HEK293 (cell line): ENCODE data around the gene RGL3.

Experiments used
- CTCF ChIA-PET: fragments of 350-600 bp; formaldehyde crosslinking; extraction: SDS; loops from one replicate; lab custom pipeline; 2021; ENCODE audit warnings: antibody characterized with exemption; lab: Yijun Ruan, JAX
- POLR2A ChIA-PET: fragments of 300-600 bp; formaldehyde crosslinking; extraction: SDS; loops from one replicate; lab custom pipeline; 2020; ENCODE audit warnings: antibody characterized with exemption, inconsistent platforms; lab: Yijun Ruan, JAX
- H3K27ac ChIP-seq: fragments of 200-500 bp; sonication (Bioruptor generic); 2 replicates; pipeline ENCODE4 v1.5.1; 2014; ENCODE audit warnings: low read depth, low read length, control low read depth, inconsistent platforms; ENCODE audit errors: extremely low read depth
- H3K36me3 ChIP-seq, 2 experiments: fragments of 200-500 bp in 1 of 2; sonication (Bioruptor generic) in 1 of 2; 1 replicate in 1 of 2; 2 replicates in 1 of 2; pipeline ENCODE4 v1.5.1; 2014 to 2017; ENCODE audit warnings: inconsistent platforms in 2 of 2, low read length in 2 of 2; ENCODE audit not compliant: control insufficient read depth in 2 of 2, insufficient read depth in 1 of 2
- H3K4me1 ChIP-seq: fragments of 200-500 bp; sonication (Bioruptor generic); 2 replicates; pipeline ENCODE4 v1.5.1; 2014; ENCODE audit warnings: mild to moderate bottlenecking, low read length, inconsistent platforms; ENCODE audit not compliant: control insufficient read depth, insufficient read depth
- H3K4me3 ChIP-seq: 2 replicates; pipeline ENCODE4 v1.5.1; 2011; ENCODE audit warnings: low read depth, mild to moderate bottlenecking, control low read depth, low read length, moderate library complexity
- H3K9me3 ChIP-seq: fragments of 200-500 bp; sonication (Bioruptor generic); 2 replicates; pipeline ENCODE4 v1.5.1; 2014; ENCODE audit warnings: low read depth, low read length, inconsistent platforms; ENCODE audit not compliant: control insufficient read depth, insufficient read depth
- KLF1 ChIP-seq: fragments of 450-650 bp; formaldehyde crosslinking; IDR thresholded peaks from 2 replicates; pipeline ENCODE4 v1.5.1; 2016; ENCODE audit warnings: missing biosample characterization, missing genetic modification characterization
- KLF8 ChIP-seq: fragments of 450-650 bp; formaldehyde crosslinking; IDR thresholded peaks from 2 replicates; pipeline ENCODE4 v1.5.1; 2016; ENCODE audit warnings: missing biosample characterization, missing genetic modification characterization
- MYNN ChIP-seq: fragments of 450-650 bp; formaldehyde crosslinking; IDR thresholded peaks from 2 replicates; pipeline ENCODE4 v1.5.1; 2016; ENCODE audit warnings: missing biosample characterization, missing genetic modification characterization, borderline replicate concordance
- PRDM1 ChIP-seq: fragments of 450-650 bp; formaldehyde crosslinking; IDR thresholded peaks from 2 replicates; pipeline ENCODE4; 2016; ENCODE audit warnings: missing biosample characterization, missing genetic modification characterization
- TCF7L2 ChIP-seq: IDR thresholded peaks from 2 replicates; pipeline ENCODE4 v1.6.1; 2011; ENCODE audit warnings: low read depth, mild to moderate bottlenecking, inconsistent platforms, low read length, moderate library complexity, borderline replicate concordance
- ZBTB17 ChIP-seq: fragments of 450-650 bp; formaldehyde crosslinking; IDR thresholded peaks from 2 replicates; pipeline ENCODE4 v1.5.1; 2016; ENCODE audit warnings: missing biosample characterization, missing genetic modification characterization
- ZNF112 ChIP-seq: fragments of 450-650 bp; formaldehyde crosslinking; IDR thresholded peaks from 2 replicates; pipeline ENCODE4 v1.5.0; 2017; ENCODE audit warnings: missing biosample characterization, missing genetic modification characterization
- ZNF324 ChIP-seq: fragments of 450-650 bp; formaldehyde crosslinking; IDR thresholded peaks from 2 replicates; pipeline ENCODE4 v1.5.1; 2016; ENCODE audit warnings: missing biosample characterization, missing genetic modification characterization
- ZNF335 ChIP-seq: fragments of 450-650 bp; formaldehyde crosslinking; conservative IDR thresholded peaks from 2 replicates; pipeline ENCODE4 v1.5.1; 2016; ENCODE audit warnings: missing biosample characterization, missing genetic modification characterization
- ZNF501 ChIP-seq: fragments of 450-650 bp; formaldehyde crosslinking; IDR thresholded peaks from 2 replicates; pipeline ENCODE4 v1.5.1; 2016; ENCODE audit warnings: missing biosample characterization, missing genetic modification characterization
- ZNF585B ChIP-seq: fragments of 450-650 bp; formaldehyde crosslinking; IDR thresholded peaks from 2 replicates; pipeline ENCODE4 v1.5.1; 2016; ENCODE audit warnings: missing biosample characterization, missing genetic modification characterization
- ZNF623 ChIP-seq: fragments of 450-650 bp; formaldehyde crosslinking; IDR thresholded peaks from 2 replicates; pipeline ENCODE4 v1.5.1; 2016; ENCODE audit warnings: missing biosample characterization, missing genetic modification characterization
- ZNF701 ChIP-seq: fragments of 450-650 bp; formaldehyde crosslinking; IDR thresholded peaks from 2 replicates; pipeline ENCODE4 v1.5.1; 2016; ENCODE audit warnings: missing biosample characterization, missing genetic modification characterization
- ZNF768 ChIP-seq: fragments of 450-650 bp; formaldehyde crosslinking; IDR thresholded peaks from 2 replicates; pipeline ENCODE4 v1.5.1; 2018; ENCODE audit warnings: missing biosample characterization, mild to moderate bottlenecking, missing genetic modification characterization
- ZNF791 ChIP-seq: fragments of 450-650 bp; formaldehyde crosslinking; IDR thresholded peaks from 2 replicates; pipeline ENCODE4 v1.5.1; 2016; ENCODE audit warnings: missing biosample characterization, missing genetic modification characterization
- ZSCAN23 ChIP-seq: fragments of 450-650 bp; formaldehyde crosslinking; IDR thresholded peaks from 2 replicates; pipeline ENCODE4 v1.5.1; 2016; ENCODE audit warnings: missing biosample characterization, missing genetic modification characterization
- TF ChIP-seq, protein P1 (sequence below): fragments of 450-650 bp; formaldehyde crosslinking; IDR thresholded peaks from 2 replicates; pipeline ENCODE4 v1.5.1; 2017; ENCODE audit warnings: missing biosample characterization, missing genetic modification characterization
- TF ChIP-seq, protein P2 (sequence below): fragments of 450-650 bp; formaldehyde crosslinking; IDR thresholded peaks from 2 replicates; pipeline ENCODE4 v1.5.1; 2016; ENCODE audit warnings: missing biosample characterization, missing genetic modification characterization
- TF ChIP-seq, protein P3 (sequence below): fragments of 450-650 bp; formaldehyde crosslinking; IDR thresholded peaks from 2 replicates; pipeline ENCODE4 v1.5.1; 2017; ENCODE audit warnings: missing biosample characterization, missing genetic modification characterization

Gene RGL3

DNA sequence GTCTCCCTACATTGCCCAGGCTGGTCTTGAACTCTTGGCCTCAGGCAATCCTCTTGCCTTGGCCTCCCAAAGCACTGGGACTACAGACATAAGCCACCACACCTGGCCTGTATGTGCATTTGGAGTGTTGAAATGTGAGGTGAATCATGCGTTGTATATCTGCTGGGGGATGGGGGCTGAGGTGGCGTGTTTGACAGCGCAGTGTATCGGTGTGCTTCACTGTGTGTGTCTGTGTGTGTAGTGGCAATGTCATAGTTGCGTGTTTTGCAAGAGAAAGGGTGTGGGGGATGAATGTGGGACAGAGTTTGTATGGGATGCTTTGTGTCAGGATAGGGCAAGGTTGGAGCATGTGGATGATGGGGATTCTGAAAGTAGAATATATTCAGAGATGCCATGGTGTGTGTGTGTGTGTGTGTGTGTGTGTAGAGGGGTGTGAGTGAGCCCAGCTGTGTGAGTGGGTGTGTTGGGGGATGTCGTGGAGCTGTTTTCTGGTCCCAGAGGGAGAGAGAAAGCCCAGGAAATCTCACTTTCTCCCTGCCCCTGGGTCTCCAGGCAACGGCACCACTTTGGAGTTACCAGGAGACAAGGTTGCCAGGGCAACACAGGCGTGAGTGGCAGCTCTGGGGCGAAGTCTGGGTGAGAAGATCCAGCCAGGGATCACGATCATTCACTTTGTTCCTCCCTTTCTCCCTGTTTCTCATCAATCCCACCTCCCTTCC, 45.8 kb downstream of the RGL3 start (continued):
- TF ChIP-seq ZNF701 (tag by site-specific recombination) = no peak
- no peak for TF ChIP-seq ZNF768 (tag by site-specific recombination)
- peak; percentile 91; the same call in 1 of the 2 replicates for TF ChIP-seq MYNN
- TF ChIP-seq KLF8 (tag by site-specific recombination) = no peak
- TF ChIP-seq, protein P1, sequence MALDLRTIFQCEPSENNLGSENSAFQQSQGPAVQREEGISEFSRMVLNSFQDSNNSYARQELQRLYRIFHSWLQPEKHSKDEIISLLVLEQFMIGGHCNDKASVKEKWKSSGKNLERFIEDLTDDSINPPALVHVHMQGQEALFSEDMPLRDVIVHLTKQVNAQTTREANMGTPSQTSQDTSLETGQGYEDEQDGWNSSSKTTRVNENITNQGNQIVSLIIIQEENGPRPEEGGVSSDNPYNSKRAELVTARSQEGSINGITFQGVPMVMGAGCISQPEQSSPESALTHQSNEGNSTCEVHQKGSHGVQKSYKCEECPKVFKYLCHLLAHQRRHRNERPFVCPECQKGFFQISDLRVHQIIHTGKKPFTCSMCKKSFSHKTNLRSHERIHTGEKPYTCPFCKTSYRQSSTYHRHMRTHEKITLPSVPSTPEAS (tag by site-specific recombination) = 0 out of 2 replicates have a peak, but pooled peaks have one; percentile 13
- no peak for TF ChIP-seq ZNF585B
- TF ChIP-seq, protein P2, sequence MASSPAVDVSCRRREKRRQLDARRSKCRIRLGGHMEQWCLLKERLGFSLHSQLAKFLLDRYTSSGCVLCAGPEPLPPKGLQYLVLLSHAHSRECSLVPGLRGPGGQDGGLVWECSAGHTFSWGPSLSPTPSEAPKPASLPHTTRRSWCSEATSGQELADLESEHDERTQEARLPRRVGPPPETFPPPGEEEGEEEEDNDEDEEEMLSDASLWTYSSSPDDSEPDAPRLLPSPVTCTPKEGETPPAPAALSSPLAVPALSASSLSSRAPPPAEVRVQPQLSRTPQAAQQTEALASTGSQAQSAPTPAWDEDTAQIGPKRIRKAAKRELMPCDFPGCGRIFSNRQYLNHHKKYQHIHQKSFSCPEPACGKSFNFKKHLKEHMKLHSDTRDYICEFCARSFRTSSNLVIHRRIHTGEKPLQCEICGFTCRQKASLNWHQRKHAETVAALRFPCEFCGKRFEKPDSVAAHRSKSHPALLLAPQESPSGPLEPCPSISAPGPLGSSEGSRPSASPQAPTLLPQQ (tag by site-specific recombination) = no peak
- TF ChIP-seq ZNF112 (tag by site-specific recombination) = no peak
- no peak for TF ChIP-seq ZNF324 (tag by site-specific recombination)

DNA sequence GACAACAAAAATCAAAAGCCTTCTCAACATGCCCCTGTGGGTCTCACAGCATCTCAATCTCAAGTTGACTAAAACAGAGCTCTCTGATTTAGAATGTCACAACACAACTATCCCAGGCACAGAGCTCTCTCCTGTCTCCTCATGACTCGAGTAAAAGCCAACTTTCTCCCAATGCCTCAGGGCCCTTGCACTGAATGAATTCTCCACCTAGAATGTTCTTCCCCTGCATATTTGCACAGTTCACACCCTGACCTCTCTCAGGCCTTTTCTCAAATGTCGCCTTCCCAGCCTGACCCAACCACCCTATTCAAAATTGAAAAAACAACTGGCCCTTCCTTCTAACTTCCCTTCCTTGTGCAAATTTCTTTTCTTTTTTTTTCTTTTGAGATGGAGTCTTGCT, 48.4 kb downstream of the RGL3 start:
- Histone ChIP-seq H3K9me3 (no peaks in the 10 kb centered on the region), H3K4me1 (peaks cover 4% of the 10 kb centered on the region; the same call in 1 of the 2 replicates), H3K36me3 (peaks cover 0 to 23% of the 10 kb centered on the region in 2 experiments; a peak in 2 of 3 replicates), H3K4me3 (no peak overlapping the region), H3K27ac (no peak overlapping the region)
- CTCF ChIA-PET = interaction anchor here (0.5 to 0.8 kb wide), 2 partner anchors 10 to 12 kb away, joined by 4 to 5 read pairs; no protein-coding TSS in a partner anchor
- TF ChIP-seq PRDM1 (tag by site-specific recombination) (peak; percentile 86), ZNF791 (tag by site-specific recombination) (no peak), ZBTB17 (no peak), ZNF623 (tag by site-specific recombination) (peak; percentile 71)
- POLR2A ChIA-PET = no interaction called here

DNA sequence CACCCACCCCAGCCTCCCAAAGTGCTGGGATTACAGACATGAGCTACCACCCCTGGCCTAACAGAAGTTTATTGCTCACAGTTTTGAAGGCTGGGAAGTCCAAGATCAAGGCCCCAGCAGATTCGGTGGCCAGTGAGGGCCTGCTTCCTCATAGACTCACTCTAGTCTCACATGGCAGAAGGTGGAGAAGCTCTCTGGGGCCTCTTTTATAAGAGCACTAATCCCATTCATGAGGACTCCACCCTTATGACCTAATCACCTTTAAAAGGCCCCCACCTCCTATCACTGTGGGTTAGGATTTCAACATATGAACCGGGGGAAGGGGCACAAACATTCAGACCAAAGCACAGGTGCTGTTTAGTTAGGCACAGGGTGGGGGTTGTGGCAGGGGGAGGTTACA, 51.6 kb downstream of the RGL3 start:
- no peaks in the 10 kb centered on the region for H3K9me3 ChIP-seq
- CTCF ChIA-PET = interaction anchor here (2.1 to 3.2 kb wide), 2 partner anchors 14 to 115 kb away, joined by 6 to 12 read pairs; no protein-coding TSS in a partner anchor
- no peak overlapping the region for H3K27ac ChIP-seq
- TF ChIP-seq KLF1 (tag by site-specific recombination) (peak; percentile 45), ZNF501 (no peak), ZSCAN23 (tag by site-specific recombination) (no peak), TCF7L2 (no peak), ZNF335 (tag by site-specific recombination) (no peak)
- TF ChIP-seq, protein P3, sequence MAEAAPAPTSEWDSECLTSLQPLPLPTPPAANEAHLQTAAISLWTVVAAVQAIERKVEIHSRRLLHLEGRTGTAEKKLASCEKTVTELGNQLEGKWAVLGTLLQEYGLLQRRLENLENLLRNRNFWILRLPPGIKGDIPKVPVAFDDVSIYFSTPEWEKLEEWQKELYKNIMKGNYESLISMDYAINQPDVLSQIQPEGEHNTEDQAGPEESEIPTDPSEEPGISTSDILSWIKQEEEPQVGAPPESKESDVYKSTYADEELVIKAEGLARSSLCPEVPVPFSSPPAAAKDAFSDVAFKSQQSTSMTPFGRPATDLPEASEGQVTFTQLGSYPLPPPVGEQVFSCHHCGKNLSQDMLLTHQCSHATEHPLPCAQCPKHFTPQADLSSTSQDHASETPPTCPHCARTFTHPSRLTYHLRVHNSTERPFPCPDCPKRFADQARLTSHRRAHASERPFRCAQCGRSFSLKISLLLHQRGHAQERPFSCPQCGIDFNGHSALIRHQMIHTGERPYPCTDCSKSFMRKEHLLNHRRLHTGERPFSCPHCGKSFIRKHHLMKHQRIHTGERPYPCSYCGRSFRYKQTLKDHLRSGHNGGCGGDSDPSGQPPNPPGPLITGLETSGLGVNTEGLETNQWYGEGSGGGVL = no peak
- TF ChIP-seq, all 188 proteins: peak for 1
- no peaks in the 10 kb centered on the region for H3K4me1 ChIP-seq
- POLR2A ChIA-PET = no interaction called here
- H3K36me3 ChIP-seq = peaks cover 0 to 37% of the 10 kb centered on the region in 2 experiments; a peak in 2 of 3 replicates
- no peak overlapping the region for H3K4me3 ChIP-seq
